IPS-18a (cell line): ENCODE data around the gene BPGM.

Experiments used
- H3K27ac ChIP-seq: one replicate; pipeline ENCODE4 v1.5.1; 2013; ENCODE audit warnings: low read length
- H3K27me3 ChIP-seq: one replicate; pipeline ENCODE4 v1.6.1; 2013; ENCODE audit warnings: mild to moderate bottlenecking, low read length; ENCODE audit not compliant: control insufficient read depth, insufficient read depth
- H3K36me3 ChIP-seq: one replicate; pipeline ENCODE4 v1.6.1; 2013; ENCODE audit warnings: low read depth, low read length; ENCODE audit not compliant: control insufficient read depth
- H3K4me1 ChIP-seq: one replicate; pipeline ENCODE4 v1.6.1; 2013; ENCODE audit warnings: low read depth, low read length; ENCODE audit not compliant: control insufficient read depth
- H3K4me3 ChIP-seq: one replicate; pipeline ENCODE4 v1.5.1; 2013; ENCODE audit warnings: low read length
- H3K9ac ChIP-seq: one replicate; pipeline ENCODE4 v1.6.1; 2013; ENCODE audit warnings: mild to moderate bottlenecking, low read length, moderate library complexity
- H3K9me3 ChIP-seq: one replicate; pipeline ENCODE4 v1.6.1; 2013; ENCODE audit warnings: low read depth, low read length; ENCODE audit not compliant: control insufficient read depth

Gene BPGM

GRCh38 chr7:134619627-134620331, 26.9 kb upstream of the BPGM start:
- H3K27ac ChIP-seq, result no peak overlapping the region
- no peak overlapping the region for H3K4me3 ChIP-seq
- no peaks in the 10 kb centered on the region for H3K27me3 ChIP-seq
- no peak overlapping the region for H3K9ac ChIP-seq
- H3K4me1 ChIP-seq, result no peaks in the 10 kb centered on the region
- no peaks in the 10 kb centered on the region for H3K36me3 ChIP-seq
- H3K9me3 ChIP-seq, result no peaks in the 10 kb centered on the region

GRCh38 chr7:134622303-134622995, 24.2 kb upstream of the BPGM start:
- peaks cover 3% of the 10 kb centered on the region for H3K27me3 ChIP-seq
- no peak overlapping the region for H3K4me3 ChIP-seq
- H3K9ac ChIP-seq, result no peak overlapping the region
- H3K27ac ChIP-seq, result no peak overlapping the region
- no peaks in the 10 kb centered on the region for H3K4me1 ChIP-seq
- H3K36me3 ChIP-seq, result no peaks in the 10 kb centered on the region
- H3K9me3 ChIP-seq, result no peaks in the 10 kb centered on the region

GRCh38 chr7:134623193-134623592, 23.5 kb upstream of the BPGM start:
- Histone ChIP-seq H3K27me3 (peaks cover 3% of the 10 kb centered on the region), H3K9me3 (no peaks in the 10 kb centered on the region), H3K36me3 (no peaks in the 10 kb centered on the region), H3K27ac (no peak overlapping the region), H3K9ac (no peak overlapping the region), H3K4me1 (no peaks in the 10 kb centered on the region), H3K4me3 (no peak overlapping the region)

- H3K9me3 ChIP-seq, result no peaks in the 10 kb centered on the region
- H3K27ac ChIP-seq, result no peak overlapping the region
- H3K4me1 ChIP-seq, result no peaks in the 10 kb centered on the region
- no peaks in the 10 kb centered on the region for H3K36me3 ChIP-seq
- H3K27me3 ChIP-seq, result peaks cover 3% of the 10 kb centered on the region
- H3K4me3 ChIP-seq, result no peak overlapping the region
- no peak overlapping the region for H3K9ac ChIP-seq
These were observed 21.1 kb upstream of the BPGM start for GRCh38 chr7:134625550-134625949.

GRCh38 chr7:134627109-134627774, 19.4 kb upstream of the BPGM start:
- H3K9me3 ChIP-seq, result no peaks in the 10 kb centered on the region
- H3K4me1 ChIP-seq, result no peaks in the 10 kb centered on the region
- H3K36me3 ChIP-seq, result no peaks in the 10 kb centered on the region
- no peak overlapping the region for H3K4me3 ChIP-seq
- H3K9ac ChIP-seq, result no peak overlapping the region
- no peak overlapping the region for H3K27ac ChIP-seq
- H3K27me3 ChIP-seq, result peaks cover 3% of the 10 kb centered on the region

GRCh38 chr7:134627775-134628153, 18.9 kb upstream of the BPGM start:
- H3K4me1 ChIP-seq, result no peaks in the 10 kb centered on the region
- H3K36me3 ChIP-seq, result no peaks in the 10 kb centered on the region
- no peak overlapping the region for H3K9ac ChIP-seq
- H3K27me3 ChIP-seq, result peaks cover 3% of the 10 kb centered on the region
- H3K4me3 ChIP-seq, result no peak overlapping the region
- H3K9me3 ChIP-seq, result no peaks in the 10 kb centered on the region
- H3K27ac ChIP-seq, result no peak overlapping the region

GRCh38 chr7:134629445-134629844, 17.2 kb upstream of the BPGM start:
- Histone ChIP-seq H3K27me3 (peaks cover 3% of the 10 kb centered on the region), H3K36me3 (no peaks in the 10 kb centered on the region), H3K27ac (no peak overlapping the region), H3K4me3 (no peak overlapping the region), H3K4me1 (no peaks in the 10 kb centered on the region), H3K9me3 (no peaks in the 10 kb centered on the region), H3K9ac (no peak overlapping the region)

GRCh38 chr7:134630237-134630636, 16.4 kb upstream of the BPGM start:
- no peaks in the 10 kb centered on the region for H3K36me3 ChIP-seq
- H3K4me1 ChIP-seq, result no peaks in the 10 kb centered on the region
- no peak overlapping the region for H3K9ac ChIP-seq
- peaks cover 3% of the 10 kb centered on the region for H3K27me3 ChIP-seq
- no peaks in the 10 kb centered on the region for H3K9me3 ChIP-seq
- H3K4me3 ChIP-seq, result no peak overlapping the region
- H3K27ac ChIP-seq, result no peak overlapping the region

GRCh38 chr7:134630893-134631292, 15.8 kb upstream of the BPGM start:
- Histone ChIP-seq H3K27me3 (peaks cover 3% of the 10 kb centered on the region), H3K9ac (no peak overlapping the region), H3K4me1 (no peaks in the 10 kb centered on the region), H3K36me3 (no peaks in the 10 kb centered on the region), H3K9me3 (no peaks in the 10 kb centered on the region), H3K4me3 (no peak overlapping the region), H3K27ac (no peak overlapping the region)

GRCh38 chr7:134632052-134632451, 14.6 kb upstream of the BPGM start:
- Histone ChIP-seq H3K4me3 (no peak overlapping the region), H3K36me3 (no peaks in the 10 kb centered on the region), H3K27me3 (peaks cover 3% of the 10 kb centered on the region), H3K4me1 (no peaks in the 10 kb centered on the region), H3K9me3 (no peaks in the 10 kb centered on the region), H3K9ac (no peak overlapping the region), H3K27ac (no peak overlapping the region)

- Histone ChIP-seq H3K27me3 (no peaks in the 10 kb centered on the region), H3K4me1 (no peaks in the 10 kb centered on the region), H3K9me3 (no peaks in the 10 kb centered on the region), H3K36me3 (no peaks in the 10 kb centered on the region), H3K27ac (no peak overlapping the region), H3K9ac (no peak overlapping the region), H3K4me3 (no peak overlapping the region)
These were observed 13.6 kb upstream of the BPGM start for GRCh38 chr7:134632937-134633540.
